Measurements from ENCODE around the gene JPH3.

DNA sequence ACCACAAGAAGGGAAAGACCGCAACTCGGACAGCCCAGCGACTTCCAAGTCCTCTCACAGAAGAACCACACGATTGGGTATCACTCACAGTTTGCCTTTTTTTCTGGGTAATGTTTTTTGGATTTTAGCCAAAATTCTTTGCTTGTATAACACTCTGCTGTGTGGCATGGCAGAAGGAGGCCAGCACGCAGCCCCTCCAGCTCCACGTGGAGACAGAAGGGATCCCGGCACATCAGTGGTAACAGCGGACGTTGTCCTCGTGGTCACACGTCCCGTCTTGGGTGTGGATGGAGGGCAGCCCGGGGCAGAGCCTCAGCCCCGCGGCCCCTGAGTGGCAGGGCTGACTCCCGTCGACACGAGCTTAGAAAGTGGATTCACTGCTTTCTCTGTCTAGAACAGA is 94.4 kb downstream of the JPH3 start:
- TF ChIP-seq, protein P1, sequence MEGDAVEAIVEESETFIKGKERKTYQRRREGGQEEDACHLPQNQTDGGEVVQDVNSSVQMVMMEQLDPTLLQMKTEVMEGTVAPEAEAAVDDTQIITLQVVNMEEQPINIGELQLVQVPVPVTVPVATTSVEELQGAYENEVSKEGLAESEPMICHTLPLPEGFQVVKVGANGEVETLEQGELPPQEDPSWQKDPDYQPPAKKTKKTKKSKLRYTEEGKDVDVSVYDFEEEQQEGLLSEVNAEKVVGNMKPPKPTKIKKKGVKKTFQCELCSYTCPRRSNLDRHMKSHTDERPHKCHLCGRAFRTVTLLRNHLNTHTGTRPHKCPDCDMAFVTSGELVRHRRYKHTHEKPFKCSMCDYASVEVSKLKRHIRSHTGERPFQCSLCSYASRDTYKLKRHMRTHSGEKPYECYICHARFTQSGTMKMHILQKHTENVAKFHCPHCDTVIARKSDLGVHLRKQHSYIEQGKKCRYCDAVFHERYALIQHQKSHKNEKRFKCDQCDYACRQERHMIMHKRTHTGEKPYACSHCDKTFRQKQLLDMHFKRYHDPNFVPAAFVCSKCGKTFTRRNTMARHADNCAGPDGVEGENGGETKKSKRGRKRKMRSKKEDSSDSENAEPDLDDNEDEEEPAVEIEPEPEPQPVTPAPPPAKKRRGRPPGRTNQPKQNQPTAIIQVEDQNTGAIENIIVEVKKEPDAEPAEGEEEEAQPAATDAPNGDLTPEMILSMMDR (IDR thresholded peaks at IDR 0.05; ENCODE audit: poor library complexity) = no peak
- TF ChIP-seq EZH2 (IDR thresholded peaks at IDR 0.05; ENCODE audit: borderline replicate concordance) (no peak), EZH2phosphoT487 (IDR thresholded peaks at IDR 0.05; ENCODE audit: low read depth, severe bottlenecking, unreplicated experiment) (no peak)
